Activated CD8-positive, alpha-beta T cell treated with anti-CD3 and anti-CD28 coated beads, Interleukin-2, amount 10 ng/mL, durations not matched to agents 7 days and 5 days (primary cell): ENCODE data around the gene HMGXB3. TPM values are rescaled to one million over a fixed set of nuclear protein-coding genes. Genes with fewer than 3 reads are reported as not detected.

ENCODE experiments used
- ATAC-seq: fragments of 150-1000 bp; cut with Tn5 transposase; one replicate; pipeline ENCODE4 v1.10.0; 2021; ENCODE audit warnings: moderate library complexity
- CTCF ChIA-PET: fragments of 350-600 bp; sonication (Branson Sonifier 250); formaldehyde crosslinking; loops from one replicate; lab custom pipeline; 2021; ENCODE audit warnings: antibody characterized with exemption; lab: Charles Lee
- POLR2A ChIA-PET: fragments of 350-600 bp; sonication (Branson Sonifier 250); formaldehyde crosslinking; loops from one replicate; lab custom pipeline; 2021; ENCODE audit warnings: antibody characterized with exemption; lab: Charles Lee
- DNase-seq: peaks from one replicate; pipeline ENCODE4 v3.0.0-alpha.2; 2020
- H3K27ac Mint-ChIP-seq: one replicate; pipeline ENCODE4 v1.8.0; 2021; ENCODE audit warnings: mild to moderate bottlenecking, mixed read lengths
- H3K27me3 Mint-ChIP-seq: one replicate; pipeline ENCODE4 v1.8.0; 2021; ENCODE audit warnings: low read depth, mixed read lengths
- H3K36me3 Mint-ChIP-seq: one replicate; pipeline ENCODE4 v1.8.0; 2021; ENCODE audit warnings: low read depth, mixed read lengths
- H3K4me1 Mint-ChIP-seq: one replicate; pipeline ENCODE4 v1.8.0; 2021; ENCODE audit warnings: low read depth, mixed read lengths
- H3K4me3 Mint-ChIP-seq: one replicate; pipeline ENCODE4 v1.8.0; 2021; ENCODE audit warnings: mild to moderate bottlenecking, mixed read lengths
- H3K9me3 Mint-ChIP-seq: one replicate; pipeline ENCODE4 v1.8.0; 2022; ENCODE audit warnings: mixed read lengths; ENCODE audit not compliant: insufficient read depth
- total RNA-seq, 2 experiments: library from RNA; stranded (reverse); gene quantifications; one replicate each; pipeline ENCODE4 v1.2.3, GENCODE V29; 2021

The HMGXB3 gene
- total RNA-seq, 2 experiments from 2014 or later, result 36.5 to 37.5 TPM

DNA sequence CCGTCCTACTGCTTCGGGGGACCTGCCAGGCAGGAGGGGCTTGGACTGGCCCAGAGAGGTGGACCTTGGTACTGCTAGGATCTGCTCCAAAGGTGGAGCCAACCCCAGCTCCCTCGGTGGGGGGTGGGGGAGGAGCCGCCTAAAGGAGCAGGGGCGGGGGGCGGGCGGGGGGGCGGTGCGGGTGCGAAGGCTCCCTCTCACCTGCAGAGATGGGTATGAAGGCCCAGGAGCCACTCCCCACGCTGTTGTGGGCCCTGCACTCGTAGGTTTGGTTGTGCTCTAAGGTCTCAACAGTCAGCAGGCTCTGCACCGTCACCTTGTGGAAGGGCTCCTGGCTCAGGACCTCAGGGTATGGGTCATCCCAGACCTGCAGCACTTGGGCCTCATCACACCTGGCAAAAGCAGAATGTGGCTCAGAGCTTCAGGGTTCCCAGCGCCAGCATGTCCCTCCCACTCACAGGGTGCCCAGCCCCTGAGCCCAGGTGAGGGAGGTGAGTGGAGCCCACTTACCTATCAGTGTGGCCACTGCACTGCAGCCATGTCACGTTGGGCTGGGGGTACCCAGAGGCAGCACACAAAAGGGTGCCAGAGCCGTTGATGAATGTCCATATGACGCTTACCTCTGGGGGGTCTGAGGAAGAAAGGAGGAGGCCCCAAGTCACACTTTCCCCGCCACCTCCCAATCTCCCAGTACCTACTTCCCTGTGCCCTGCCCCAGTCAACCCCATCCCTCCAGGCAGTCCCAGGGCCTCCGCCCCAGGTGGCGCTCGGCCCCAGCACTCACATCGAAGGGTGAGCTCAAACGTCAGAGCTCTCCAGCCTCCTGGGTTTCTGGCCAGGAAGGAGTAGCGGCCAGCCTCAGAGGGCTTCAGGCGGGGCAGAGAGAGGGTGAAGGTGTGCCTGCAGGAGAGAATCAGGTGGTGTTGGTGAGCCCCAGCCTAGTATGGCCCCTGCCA, 69.4 kb downstream of the HMGXB3 start:
- CTCF ChIA-PET, result no interaction called here
- ATAC-seq (no peak), DNase-seq (no peak)
- Mint-ChIP-seq H3K4me1 (peaks cover 26% of the 10 kb centered on the region), H3K9me3 (no peaks in the 10 kb centered on the region), H3K27ac (no peak overlapping the region), H3K36me3 (no peaks in the 10 kb centered on the region), H3K4me3 (no peak overlapping the region), H3K27me3 (peaks cover 5% of the 10 kb centered on the region)
- POLR2A ChIA-PET, result interaction anchor here (0.6 to 0.9 kb wide), 2 partner anchors 26 to 69 kb away, joined by 4 read pairs; partner anchors contain the start of gene HMGXB3

DNA sequence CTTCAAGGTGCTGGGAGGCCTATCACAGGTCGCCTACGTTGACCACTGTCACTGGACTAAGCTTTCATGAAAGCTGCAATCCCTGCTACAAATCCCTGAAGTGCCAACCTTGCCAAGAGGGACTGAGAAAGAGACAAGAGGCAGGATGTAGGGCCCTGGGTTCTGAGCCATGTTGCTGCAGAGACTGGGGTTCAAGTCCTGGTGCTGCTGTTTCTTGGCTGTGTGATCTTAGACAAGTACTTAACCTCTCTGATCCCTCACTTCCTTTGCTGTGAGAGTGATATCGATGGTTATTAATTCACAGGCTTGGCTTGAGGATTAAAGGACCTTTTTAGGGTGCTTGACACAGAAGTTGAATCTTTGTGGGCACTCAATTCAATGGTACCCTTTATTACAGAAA, 70.3 kb downstream of the HMGXB3 start:
- H3K4me1 Mint-ChIP-seq, result peaks cover 26% of the 10 kb centered on the region
- no peak overlapping the region for H3K27ac Mint-ChIP-seq
- H3K9me3 Mint-ChIP-seq, result no peaks in the 10 kb centered on the region
- ChIA-PET CTCF (no interaction called here), POLR2A (interaction anchor here (0.9 kb wide), 1 partner anchor 27 kb away, joined by 4 read pairs; no protein-coding TSS in a partner anchor)
- no peak for DNase-seq
- no peaks in the 10 kb centered on the region for H3K36me3 Mint-ChIP-seq
- no peak for ATAC-seq
- no peak overlapping the region for H3K4me3 Mint-ChIP-seq
- peaks cover 5% of the 10 kb centered on the region for H3K27me3 Mint-ChIP-seq

DNA sequence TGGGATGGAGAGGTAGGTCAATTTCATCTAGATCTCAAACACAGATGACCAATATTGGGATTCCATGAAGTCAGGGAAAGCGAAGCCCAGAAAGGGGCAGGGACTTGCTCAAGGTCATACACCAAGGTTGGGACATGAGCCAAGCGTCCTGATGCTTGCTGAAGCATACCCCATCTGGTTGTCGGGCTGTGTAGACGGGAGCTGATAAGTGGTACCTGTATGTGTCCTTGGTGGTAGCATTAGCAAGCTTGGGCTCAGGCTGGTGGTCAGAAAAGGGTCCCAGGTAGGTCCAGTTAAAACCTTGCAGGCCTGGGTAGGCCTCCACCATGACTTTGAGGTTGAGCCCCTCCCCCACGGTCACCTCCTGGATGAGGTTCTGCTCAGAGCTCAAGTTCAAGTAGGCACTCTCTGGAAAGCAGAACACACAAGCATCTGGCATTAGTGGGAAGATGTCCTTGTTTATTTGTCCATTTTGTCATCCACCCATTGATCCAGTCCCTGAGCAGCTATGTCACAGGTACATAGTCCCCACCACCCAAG, 72.6 kb downstream of the HMGXB3 start:
- CTCF ChIA-PET, result no interaction called here
- no peaks in the 10 kb centered on the region for H3K9me3 Mint-ChIP-seq
- POLR2A ChIA-PET, result no interaction called here
- H3K4me3 Mint-ChIP-seq, result no peak overlapping the region
- peaks cover 8% of the 10 kb centered on the region for H3K27me3 Mint-ChIP-seq
- no peaks in the 10 kb centered on the region for H3K36me3 Mint-ChIP-seq
- no peak overlapping the region for H3K27ac Mint-ChIP-seq
- H3K4me1 Mint-ChIP-seq, result peaks cover 5% of the 10 kb centered on the region
- ATAC-seq (no peak), DNase-seq (no peak)

DNA sequence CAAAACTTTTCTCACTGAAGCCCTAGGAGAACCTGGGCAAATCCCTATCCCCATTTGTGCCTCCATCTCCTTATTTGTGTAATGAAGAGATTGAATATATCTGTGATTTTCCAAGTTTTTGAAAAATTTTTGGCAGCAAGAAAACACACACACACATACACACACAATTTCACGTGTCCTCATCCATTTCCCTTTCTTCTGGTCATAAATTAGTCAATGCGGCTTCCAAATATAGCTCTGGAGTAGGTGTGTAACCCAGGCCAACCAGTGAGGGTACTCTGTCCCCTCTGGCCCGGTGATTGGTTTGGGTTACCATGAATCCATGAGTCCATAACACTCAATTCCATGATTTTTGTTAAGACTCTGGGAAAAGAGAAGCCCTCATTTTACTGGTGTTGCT, 73.1 kb downstream of the HMGXB3 start:
- ATAC-seq, result no peak
- CTCF ChIA-PET, result no interaction called here
- Mint-ChIP-seq H3K9me3 (no peaks in the 10 kb centered on the region), H3K4me3 (no peak overlapping the region), H3K4me1 (peaks cover 1% of the 10 kb centered on the region), H3K36me3 (no peaks in the 10 kb centered on the region), H3K27ac (no peak overlapping the region), H3K27me3 (peaks cover 12% of the 10 kb centered on the region)
- DNase-seq, result peak; percentile 4
- POLR2A ChIA-PET, result no interaction called here

DNA sequence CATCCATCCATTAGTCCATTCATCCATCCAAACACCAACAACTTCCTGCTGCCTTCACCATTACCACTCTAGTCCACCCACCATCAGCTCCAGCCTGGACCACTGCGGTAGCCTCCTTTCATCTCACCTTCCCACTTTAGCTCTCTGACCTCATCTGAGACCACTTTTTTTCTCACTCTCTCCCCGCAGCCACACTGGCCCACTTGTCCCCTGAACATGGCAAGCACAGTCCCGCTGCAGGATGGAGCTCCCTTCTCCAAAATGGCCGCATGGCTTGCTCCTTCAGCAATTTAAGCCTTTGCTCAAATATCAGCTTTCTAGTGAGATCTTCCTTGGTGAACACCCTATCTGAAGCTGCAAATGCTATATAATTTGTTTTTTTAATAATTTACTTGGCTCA, 74.7 kb downstream of the HMGXB3 start:
- ChIA-PET CTCF (no interaction called here), POLR2A (interaction anchor here (0.9 kb wide), 1 partner anchor 10 kb away, joined by 3 read pairs; no protein-coding TSS in a partner anchor)
- no peaks in the 10 kb centered on the region for H3K36me3 Mint-ChIP-seq
- H3K4me1 Mint-ChIP-seq, result no peaks in the 10 kb centered on the region
- H3K27ac Mint-ChIP-seq, result no peak overlapping the region
- H3K9me3 Mint-ChIP-seq, result no peaks in the 10 kb centered on the region
- no peak overlapping the region for H3K4me3 Mint-ChIP-seq
- peaks cover 13% of the 10 kb centered on the region for H3K27me3 Mint-ChIP-seq
- peak; percentile 12 for DNase-seq
- ATAC-seq, result no peak

DNA sequence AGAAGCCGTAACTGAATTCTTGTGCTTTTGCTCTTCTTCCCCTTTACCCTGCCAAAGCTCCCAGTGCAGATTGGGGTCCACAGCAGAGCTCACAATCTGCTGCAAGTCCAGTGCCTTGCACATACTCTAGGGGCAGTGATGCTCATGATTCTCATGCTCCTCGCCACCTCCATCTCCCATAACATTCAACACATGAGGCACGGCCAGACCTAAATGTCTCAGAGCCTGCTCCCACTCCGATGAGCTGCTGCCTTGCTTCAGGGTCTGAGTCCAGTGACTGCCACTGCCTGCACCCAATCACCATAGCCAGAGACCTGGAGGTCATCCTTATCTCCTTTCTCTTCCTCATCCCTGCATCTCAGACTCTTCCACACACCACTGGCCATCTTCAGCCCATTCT, 75.3 kb downstream of the HMGXB3 start:
- Mint-ChIP-seq H3K9me3 (no peaks in the 10 kb centered on the region), H3K27ac (no peak overlapping the region), H3K27me3 (peaks cover 13% of the 10 kb centered on the region), H3K4me3 (no peak overlapping the region), H3K36me3 (no peaks in the 10 kb centered on the region), H3K4me1 (no peaks in the 10 kb centered on the region)
- ChIA-PET CTCF (no interaction called here), POLR2A (no interaction called here)
- ATAC-seq (no peak), DNase-seq (peak; percentile 18)

DNA sequence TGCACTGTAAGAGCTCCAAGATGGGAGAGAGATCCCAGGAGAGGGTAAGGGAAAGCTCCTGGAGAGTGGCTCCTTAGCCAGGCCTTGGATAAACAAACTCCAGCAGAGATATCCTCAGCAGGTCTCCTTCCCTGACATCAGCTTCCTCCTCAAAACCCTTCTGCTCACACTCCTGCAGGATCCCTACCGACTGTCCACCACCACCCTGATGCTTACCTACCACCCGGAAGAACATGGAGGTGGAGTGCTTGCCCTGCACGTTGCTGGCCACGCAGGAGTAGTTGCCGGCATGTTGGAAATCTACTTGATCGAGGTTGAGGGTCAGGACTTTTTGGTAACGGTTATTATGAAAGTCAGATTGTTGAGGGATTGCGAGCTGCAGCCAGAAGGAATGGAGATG, 76.5 kb downstream of the HMGXB3 start:
- ATAC-seq (no peak), DNase-seq (peak; percentile 10)
- Mint-ChIP-seq H3K4me3 (no peak overlapping the region), H3K9me3 (no peaks in the 10 kb centered on the region), H3K4me1 (peaks cover 2% of the 10 kb centered on the region), H3K36me3 (no peaks in the 10 kb centered on the region), H3K27me3 (peaks cover 14% of the 10 kb centered on the region), H3K27ac (no peak overlapping the region)
- CTCF ChIA-PET, result interaction anchor here (1.1 kb wide), 1 partner anchor 243 kb away, joined by 3 read pairs; no protein-coding TSS in a partner anchor
- POLR2A ChIA-PET, result no interaction called here

DNA sequence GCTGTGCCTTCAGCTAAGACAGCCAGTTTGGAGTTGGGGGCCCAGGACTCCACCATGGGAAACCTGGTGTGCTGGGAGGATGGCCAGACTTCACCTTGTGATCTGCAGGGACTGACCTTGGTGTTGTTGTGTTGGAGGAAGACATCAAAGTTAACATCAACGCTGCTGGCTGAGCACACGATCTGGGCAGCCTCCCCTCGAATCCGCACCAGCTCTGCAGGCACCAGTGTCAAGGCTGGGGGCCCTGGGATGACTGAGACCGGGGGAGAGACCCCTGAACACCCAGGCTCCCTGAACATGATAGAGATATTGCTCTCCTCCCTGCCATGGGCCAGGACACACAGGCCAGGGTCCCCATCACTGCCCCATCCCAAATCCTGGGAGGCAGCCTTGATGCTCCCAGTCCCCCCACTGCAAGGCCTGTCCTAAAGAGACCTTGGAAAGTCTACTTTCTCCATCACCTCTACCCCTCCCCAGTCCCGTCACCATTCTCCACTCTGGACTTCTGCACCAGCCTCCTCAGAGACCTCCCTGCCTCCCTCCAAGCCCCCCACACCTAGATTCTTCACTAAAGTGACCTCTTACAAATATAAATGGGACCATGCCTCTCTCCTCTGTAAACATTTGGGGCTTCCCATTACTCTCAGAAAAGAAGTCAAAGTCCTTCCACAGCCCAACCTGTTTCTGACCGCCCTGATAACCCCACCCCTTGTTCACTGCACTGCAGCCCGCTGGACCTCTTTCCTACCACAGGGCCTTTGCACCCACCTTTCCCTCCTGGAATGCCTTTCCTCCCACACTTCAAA, 77.7 kb downstream of the HMGXB3 start:
- CTCF ChIA-PET, result interaction anchor here (1.1 kb wide), 1 partner anchor 244 kb away, joined by 3 read pairs; no protein-coding TSS in a partner anchor
- Mint-ChIP-seq H3K9me3 (no peaks in the 10 kb centered on the region), H3K4me1 (peaks cover 8% of the 10 kb centered on the region), H3K27me3 (peaks cover 16% of the 10 kb centered on the region), H3K4me3 (no peak overlapping the region), H3K36me3 (no peaks in the 10 kb centered on the region), H3K27ac (no peak overlapping the region)
- POLR2A ChIA-PET, result interaction anchor here (0.6 kb wide), 1 partner anchor 125 kb away, joined by 3 read pairs; no protein-coding TSS in a partner anchor
- no peak for ATAC-seq
- DNase-seq, result peak; percentile 12

DNA sequence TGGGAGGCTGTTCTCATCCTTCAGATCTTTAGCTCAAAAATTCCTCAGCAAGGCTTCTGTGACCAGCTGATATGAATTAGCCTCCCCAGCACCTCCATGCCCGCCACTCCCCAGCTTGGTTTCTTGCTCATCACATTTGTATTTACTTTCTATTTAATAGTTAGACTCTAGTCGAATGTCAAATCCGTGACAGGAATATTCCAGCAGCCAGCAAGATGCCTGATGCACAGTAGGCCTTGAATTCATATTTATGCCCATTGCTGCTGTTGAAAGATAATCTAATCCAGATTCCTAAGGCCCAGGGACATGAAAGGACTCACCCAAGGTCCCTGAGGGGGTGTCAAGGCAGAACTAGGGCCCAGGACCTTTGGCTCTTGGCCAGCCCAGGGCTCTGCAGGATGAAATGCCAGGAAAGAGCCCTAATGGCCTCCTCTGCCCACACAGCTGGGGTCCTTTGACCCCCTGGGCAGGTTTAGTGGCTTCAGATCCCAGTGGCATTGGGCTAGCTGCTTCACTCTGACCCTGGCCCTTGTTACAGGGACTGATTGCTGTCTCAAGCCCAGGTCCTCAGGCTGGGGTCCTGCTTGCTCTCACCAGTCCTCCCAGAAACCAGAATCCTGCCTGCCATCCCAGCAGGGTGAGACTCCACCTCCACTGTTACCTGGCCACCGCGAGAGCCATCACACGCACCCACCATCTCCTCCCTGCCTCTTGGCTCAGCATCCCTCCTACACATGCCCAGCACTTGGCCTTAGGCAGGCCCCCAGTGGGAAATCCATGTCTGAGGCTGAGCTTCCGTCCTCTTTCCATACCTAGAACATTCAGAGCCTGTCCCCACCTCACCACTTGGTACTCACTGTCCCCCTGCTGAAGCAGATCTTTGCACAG, 78.5 kb downstream of the HMGXB3 start:
- Mint-ChIP-seq H3K9me3 (no peaks in the 10 kb centered on the region), H3K4me1 (peaks cover 8% of the 10 kb centered on the region), H3K27ac (no peak overlapping the region), H3K4me3 (no peak overlapping the region), H3K36me3 (no peaks in the 10 kb centered on the region), H3K27me3 (peaks cover 18% of the 10 kb centered on the region)
- POLR2A ChIA-PET, result no interaction called here
- CTCF ChIA-PET, result no interaction called here
- ATAC-seq (no peak), DNase-seq (peak; percentile 18)

DNA sequence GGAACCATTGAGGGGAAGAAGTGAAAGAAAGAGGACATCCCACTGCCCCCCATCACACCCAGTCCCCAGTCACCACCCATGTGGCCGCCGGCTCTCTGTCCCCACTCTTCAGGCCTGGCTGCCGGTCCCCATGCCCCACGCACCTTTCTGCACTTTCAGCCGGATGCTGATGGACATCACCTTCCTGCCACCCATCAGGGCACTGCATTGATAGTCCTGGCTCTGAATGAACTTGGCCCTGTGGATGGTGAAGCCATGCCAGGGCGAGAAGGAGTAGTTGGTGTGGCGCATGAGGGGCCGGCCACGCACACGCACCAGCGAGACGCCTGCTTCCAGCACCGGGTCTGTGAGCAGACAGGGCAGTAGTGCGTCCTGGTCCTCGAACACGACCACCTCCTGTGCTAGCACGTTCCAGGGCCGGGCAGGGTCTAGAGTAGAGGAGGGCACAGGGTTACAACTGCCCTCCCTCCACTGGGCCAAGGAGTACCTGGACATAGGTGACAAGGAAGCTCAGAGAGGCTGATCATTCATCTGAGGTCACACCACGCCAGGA, 79.4 kb downstream of the HMGXB3 start:
- Mint-ChIP-seq H3K9me3 (no peaks in the 10 kb centered on the region), H3K27ac (no peak overlapping the region), H3K27me3 (peaks cover 18% of the 10 kb centered on the region), H3K4me1 (peaks cover 8% of the 10 kb centered on the region), H3K4me3 (no peak overlapping the region), H3K36me3 (no peaks in the 10 kb centered on the region)
- peak; percentile 9 for DNase-seq
- POLR2A ChIA-PET, result no interaction called here
- CTCF ChIA-PET, result no interaction called here
- no peak for ATAC-seq
